ENCODE measurements around the gene CTDSP1. TPM values are rescaled to one million over a fixed set of nuclear protein-coding genes. Genes with fewer than 3 reads are reported as not detected.
A peak's percentile ranks its signal among the peaks of the same experiment; 100 is the strongest.

Gene CTDSP1
- total and polyA plus RNA-seq, 8 donors = 43.3 to 188 (median 108) TPM

- Histone ChIP-seq H3K27me3 (no peaks in the 10 kb centered on the region), H3K36me3 (no peaks in the 10 kb centered on the region), H3K27ac (peak overlapping the region; percentile 85 to 98 (median 97)), H3K4me3 (peak overlapping the region; percentile 41 to 64 (median 56)), H3K4me1 (peaks cover 9 to 36% (median 29%) of the 10 kb centered on the region in 4 donors), H3K9me3 (peaks cover 0 to 6% (median 0%) of the 10 kb centered on the region in 4 donors)
- intact Hi-C loops (cut with DNase I; ENCODE audit: low total_unique reads) = no loop called here
- WGBS, 5 donors = 25 to 40% (median 27%) methylated on average over 27 of the region's 27 CpGs
- TF ChIP-seq EP300 (IDR thresholded peaks at IDR 0.05) (no peak), POLR2AphosphoS5 (IDR thresholded peaks at IDR 0.05) (peak in 2 of 3 donors; percentile 1 to 3)
- DNase-seq = peak in 1 of 2 donors; percentile 70
Observed at GRCh38 chr2:218368621-218369153, 31.0 kb upstream of the CTDSP1 start.

GRCh38 chr2:218369330-218369729 lies 30.3 kb upstream of the CTDSP1 start:
- Histone ChIP-seq H3K4me3 (no peak overlapping the region), H3K9me3 (peaks cover 0 to 6% (median 0%) of the 10 kb centered on the region in 4 donors), H3K36me3 (no peaks in the 10 kb centered on the region), H3K27me3 (no peaks in the 10 kb centered on the region), H3K27ac (peak overlapping the region; percentile 29 to 98 (median 97)), H3K4me1 (peaks cover 9 to 36% (median 29%) of the 10 kb centered on the region in 4 donors)
- WGBS, 5 donors = 21 to 36% (median 25%) methylated on average over 2 of the region's 2 CpGs
- no peak for DNase-seq
- TF ChIP-seq POLR2AphosphoS5 (IDR thresholded peaks at IDR 0.05) = no peak
- TF ChIP-seq EP300 (IDR thresholded peaks at IDR 0.05) = no peak
- TF ChIP-seq, protein P1, sequence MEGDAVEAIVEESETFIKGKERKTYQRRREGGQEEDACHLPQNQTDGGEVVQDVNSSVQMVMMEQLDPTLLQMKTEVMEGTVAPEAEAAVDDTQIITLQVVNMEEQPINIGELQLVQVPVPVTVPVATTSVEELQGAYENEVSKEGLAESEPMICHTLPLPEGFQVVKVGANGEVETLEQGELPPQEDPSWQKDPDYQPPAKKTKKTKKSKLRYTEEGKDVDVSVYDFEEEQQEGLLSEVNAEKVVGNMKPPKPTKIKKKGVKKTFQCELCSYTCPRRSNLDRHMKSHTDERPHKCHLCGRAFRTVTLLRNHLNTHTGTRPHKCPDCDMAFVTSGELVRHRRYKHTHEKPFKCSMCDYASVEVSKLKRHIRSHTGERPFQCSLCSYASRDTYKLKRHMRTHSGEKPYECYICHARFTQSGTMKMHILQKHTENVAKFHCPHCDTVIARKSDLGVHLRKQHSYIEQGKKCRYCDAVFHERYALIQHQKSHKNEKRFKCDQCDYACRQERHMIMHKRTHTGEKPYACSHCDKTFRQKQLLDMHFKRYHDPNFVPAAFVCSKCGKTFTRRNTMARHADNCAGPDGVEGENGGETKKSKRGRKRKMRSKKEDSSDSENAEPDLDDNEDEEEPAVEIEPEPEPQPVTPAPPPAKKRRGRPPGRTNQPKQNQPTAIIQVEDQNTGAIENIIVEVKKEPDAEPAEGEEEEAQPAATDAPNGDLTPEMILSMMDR (IDR thresholded peaks at IDR 0.05) = no peak
- TF ChIP-seq POLR2A (IDR thresholded peaks at IDR 0.05) = no peak
- intact Hi-C loops (cut with DNase I; ENCODE audit: low total_unique reads) = no loop called here

DNA sequence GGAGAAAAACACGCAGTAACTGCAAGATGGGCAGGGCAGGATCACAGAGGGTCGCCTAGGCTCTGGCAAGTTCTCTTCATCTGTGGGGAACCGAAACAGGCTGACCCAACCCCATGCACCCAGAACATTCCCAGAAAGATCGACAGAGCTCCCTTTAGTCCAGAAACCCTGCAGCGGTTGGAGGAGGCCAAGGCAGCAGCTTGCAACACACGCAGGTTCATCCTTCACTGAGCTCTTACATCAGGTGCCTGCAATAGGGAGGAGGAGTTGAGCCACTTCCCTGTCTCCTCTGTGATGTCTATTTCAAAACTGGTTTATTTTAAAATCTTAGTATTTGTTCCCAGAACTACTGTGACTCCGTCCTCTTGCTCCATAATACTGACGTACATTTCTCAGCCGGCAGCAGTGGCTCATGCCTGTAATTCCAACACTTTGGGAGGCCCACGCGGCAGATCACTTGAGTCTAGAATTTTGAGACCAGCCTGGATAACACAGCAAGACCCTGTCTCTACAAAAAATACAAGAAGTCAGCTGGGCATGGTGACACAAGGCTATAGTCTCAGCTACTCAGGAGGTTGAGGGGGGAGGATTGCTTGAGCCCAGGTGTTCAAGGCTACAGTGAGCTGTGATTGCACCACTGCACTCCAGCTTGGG lies 29.1 kb upstream of the CTDSP1 start:
- 61 to 82% (median 79%) methylated on average over 11 of the region's 11 CpGs for WGBS, 5 donors
- Histone ChIP-seq H3K9me3 (peaks cover 0 to 6% (median 0%) of the 10 kb centered on the region in 4 donors), H3K36me3 (no peaks in the 10 kb centered on the region), H3K27me3 (no peaks in the 10 kb centered on the region), H3K4me3 (no peak overlapping the region), H3K27ac (peak overlapping the region in 4 of 5 donors; percentile 96 to 98 (median 98)), H3K4me1 (peaks cover 9 to 36% (median 29%) of the 10 kb centered on the region in 4 donors)
- TF ChIP-seq POLR2AphosphoS5 (IDR thresholded peaks at IDR 0.05) = peak; percentile 11 to 76 (median 76)
- peak; percentile 20 for TF ChIP-seq EP300 (IDR thresholded peaks at IDR 0.05)
- no peak for TF ChIP-seq POLR2A (IDR thresholded peaks at IDR 0.05)
- peak in 1 of 2 donors; percentile 53 for DNase-seq
- intact Hi-C loops (cut with DNase I; ENCODE audit: low total_unique reads) = no loop called here

GRCh38 chr2:218371983-218372350 lies 27.7 kb upstream of the CTDSP1 start:
- no peaks in the 10 kb centered on the region for H3K9me3 ChIP-seq
- peaks cover 9 to 36% (median 27%) of the 10 kb centered on the region in 4 donors for H3K4me1 ChIP-seq
- no peak overlapping the region for H3K4me3 ChIP-seq
- no peaks in the 10 kb centered on the region for H3K36me3 ChIP-seq
- intact Hi-C loops (cut with DNase I; ENCODE audit: low total_unique reads) = no loop called here
- no peak for DNase-seq
- no peak for TF ChIP-seq POLR2A (IDR thresholded peaks at IDR 0.05)
- TF ChIP-seq, protein P1 (IDR thresholded peaks at IDR 0.05) = no peak
- no peak for TF ChIP-seq EP300 (IDR thresholded peaks at IDR 0.05)
- TF ChIP-seq POLR2AphosphoS5 (IDR thresholded peaks at IDR 0.05) = no peak
- peak overlapping the region in 4 of 5 donors; percentile 71 to 98 (median 96) for H3K27ac ChIP-seq
- H3K27me3 ChIP-seq = no peaks in the 10 kb centered on the region

DNA sequence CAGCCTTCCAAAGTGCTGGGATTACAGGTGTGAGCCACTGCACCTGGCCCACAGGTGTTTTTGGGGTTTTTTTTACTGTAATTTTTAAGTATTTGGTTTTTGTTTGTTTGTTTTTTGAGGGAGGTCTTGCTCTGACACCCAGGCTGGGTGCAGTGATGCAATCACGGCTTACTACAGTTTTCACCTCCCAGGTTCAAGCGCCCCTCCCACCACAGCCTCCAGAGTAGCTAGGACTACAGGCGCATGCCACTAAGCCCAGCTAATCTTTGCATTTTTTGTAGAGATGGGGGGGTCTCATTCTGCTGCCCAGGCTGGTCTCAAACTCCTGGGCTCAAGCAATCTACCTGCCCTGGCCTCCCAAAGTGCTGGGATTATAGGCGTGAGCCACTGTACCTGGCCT lies 24.9 kb upstream of the CTDSP1 start:
- Histone ChIP-seq H3K27me3 (no peaks in the 10 kb centered on the region), H3K4me3 (no peak overlapping the region), H3K36me3 (no peaks in the 10 kb centered on the region), H3K4me1 (peaks cover 0 to 12% (median 3%) of the 10 kb centered on the region in 4 donors), H3K27ac (peak overlapping the region in 1 of 5 donors; percentile 73), H3K9me3 (no peaks in the 10 kb centered on the region)
- WGBS, 5 donors = 60 to 79% (median 77%) methylated on average over 4 of the region's 4 CpGs
- TF ChIP-seq POLR2AphosphoS5 (IDR thresholded peaks at IDR 0.05) = no peak
- no peak for TF ChIP-seq EP300 (IDR thresholded peaks at IDR 0.05)
- TF ChIP-seq, protein P1 (IDR thresholded peaks at IDR 0.05) = no peak
- no peak for DNase-seq
- intact Hi-C loops (cut with DNase I; ENCODE audit: low total_unique reads) = no loop called here
